Measurements from ENCODE around the gene H1-8.

- TF ChIP-seq CTCF (IDR thresholded peaks at IDR 0.05) (no peak), POLR2AphosphoS5 (IDR thresholded peaks at IDR 0.05) (no peak), POLR2A (IDR thresholded peaks at IDR 0.05) (no peak), EP300 (IDR thresholded peaks at IDR 0.05) (no peak)
Observed at GRCh38 chr3:129549006-129549800, 6.2 kb downstream of the H1-8 start.
